Raji (cell line): ENCODE results near the gene SHC4.

Experiments
- POLR2A ChIP-seq: IDR thresholded peaks from 2 replicates; pipeline ENCODE4 v1.6.1; 2011; ENCODE audit warnings: low read depth, low read length, control low read depth; ENCODE audit not compliant: insufficient read depth

Gene SHC4

DNA sequence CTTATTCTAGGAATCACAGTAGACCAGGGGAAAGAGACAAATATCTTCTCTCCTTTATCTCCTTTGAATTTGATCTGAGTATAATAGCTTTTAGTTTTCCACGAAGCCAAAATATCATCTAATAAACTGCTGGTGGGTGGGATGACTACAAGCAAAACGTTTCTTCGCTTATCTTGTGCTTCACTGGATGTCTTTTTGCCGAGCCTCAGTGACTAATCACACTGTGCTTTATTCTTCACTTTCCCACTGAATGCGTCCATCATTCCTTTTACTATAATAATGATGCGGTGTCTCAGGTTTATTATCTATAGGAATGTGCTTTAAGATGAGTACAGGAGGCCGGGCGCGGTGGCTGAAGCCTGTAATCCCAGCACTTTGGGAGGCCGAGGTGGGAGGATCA is 185.4 kb downstream of the SHC4 start:
- TF ChIP-seq POLR2A: no peak

DNA sequence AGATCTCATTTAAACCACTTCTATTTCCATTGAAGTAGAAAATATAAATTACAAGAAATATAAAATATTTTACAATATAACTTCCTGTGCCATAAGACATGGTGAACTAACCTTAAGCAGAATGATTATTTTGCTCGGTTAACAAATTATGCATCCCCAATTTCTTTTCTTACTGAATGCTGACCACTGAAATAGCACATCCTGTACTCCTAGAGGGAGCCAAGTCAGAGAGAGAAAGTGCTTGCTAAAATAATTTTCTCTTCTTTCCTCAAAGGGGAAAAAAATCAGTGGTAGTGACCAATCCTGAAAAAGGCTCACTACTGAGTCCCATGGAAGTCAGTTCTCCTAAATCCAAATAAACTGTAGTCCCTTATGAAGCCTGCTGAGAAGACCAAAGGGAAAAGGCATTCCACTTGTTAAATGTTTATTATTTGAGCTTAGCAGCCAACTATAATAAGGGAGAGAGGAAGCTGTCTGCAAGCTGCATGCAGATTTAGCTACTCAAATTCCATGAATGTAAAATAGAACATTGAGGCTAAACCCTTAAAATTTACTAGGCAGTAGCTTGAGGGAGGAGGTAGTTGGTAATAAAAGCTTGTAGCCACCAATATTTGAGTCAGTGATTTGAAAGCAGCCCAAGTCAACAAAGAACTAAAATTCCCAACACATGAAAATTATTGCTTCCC is 185.9 kb downstream of the SHC4 start:
- TF ChIP-seq POLR2A: no peak

DNA sequence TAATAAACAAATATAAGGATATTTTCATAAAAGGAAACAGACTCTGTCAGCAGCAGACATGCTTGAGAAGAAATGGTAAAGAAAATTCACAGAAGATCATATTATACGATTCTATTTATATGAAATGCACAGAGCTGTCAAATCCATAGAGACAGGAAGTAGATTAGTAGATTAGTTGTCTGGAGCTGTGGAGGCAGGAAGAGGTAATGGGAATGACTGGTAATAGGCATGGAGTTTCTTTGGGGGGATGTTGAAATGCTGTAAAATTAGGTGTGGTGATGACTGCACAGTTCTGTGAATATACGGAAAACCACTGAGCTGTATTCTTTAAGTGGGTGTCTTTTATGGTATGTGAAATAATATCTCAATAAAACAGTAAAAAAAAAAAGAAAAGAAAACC is 188.2 kb downstream of the SHC4 start:
- TF ChIP-seq POLR2A: no peak

DNA sequence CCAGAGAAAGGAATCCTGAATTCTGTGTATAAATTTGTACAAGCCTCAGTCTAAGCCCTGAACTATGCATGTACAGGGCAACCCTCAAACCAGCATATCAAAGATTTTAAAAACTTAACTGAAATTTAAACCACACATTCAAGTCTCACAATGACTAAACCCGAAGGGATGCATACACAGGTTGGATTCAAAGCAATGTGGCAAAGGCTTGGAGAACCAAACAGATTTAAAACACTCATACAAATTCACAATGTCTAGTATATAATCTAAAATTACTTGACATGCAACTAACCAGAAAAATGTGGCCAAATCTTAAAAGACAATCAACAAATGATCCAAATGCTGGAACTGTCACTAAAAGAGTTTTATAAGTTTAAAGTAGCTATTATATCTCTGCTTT is 189.2 kb downstream of the SHC4 start:
- no peak for TF ChIP-seq POLR2A
